ENCODE data around the gene ASIC1. TPM values are rescaled to one million over a fixed set of nuclear protein-coding genes. Genes with fewer than 3 reads are reported as not detected.

Gene ASIC1
- total and polyA plus RNA-seq, 2 of the 13 experiments (the other 11 are each of a cell fraction or from before 2014, with no cell fraction given) = 0.44 to 1.5 TPM

DNA sequence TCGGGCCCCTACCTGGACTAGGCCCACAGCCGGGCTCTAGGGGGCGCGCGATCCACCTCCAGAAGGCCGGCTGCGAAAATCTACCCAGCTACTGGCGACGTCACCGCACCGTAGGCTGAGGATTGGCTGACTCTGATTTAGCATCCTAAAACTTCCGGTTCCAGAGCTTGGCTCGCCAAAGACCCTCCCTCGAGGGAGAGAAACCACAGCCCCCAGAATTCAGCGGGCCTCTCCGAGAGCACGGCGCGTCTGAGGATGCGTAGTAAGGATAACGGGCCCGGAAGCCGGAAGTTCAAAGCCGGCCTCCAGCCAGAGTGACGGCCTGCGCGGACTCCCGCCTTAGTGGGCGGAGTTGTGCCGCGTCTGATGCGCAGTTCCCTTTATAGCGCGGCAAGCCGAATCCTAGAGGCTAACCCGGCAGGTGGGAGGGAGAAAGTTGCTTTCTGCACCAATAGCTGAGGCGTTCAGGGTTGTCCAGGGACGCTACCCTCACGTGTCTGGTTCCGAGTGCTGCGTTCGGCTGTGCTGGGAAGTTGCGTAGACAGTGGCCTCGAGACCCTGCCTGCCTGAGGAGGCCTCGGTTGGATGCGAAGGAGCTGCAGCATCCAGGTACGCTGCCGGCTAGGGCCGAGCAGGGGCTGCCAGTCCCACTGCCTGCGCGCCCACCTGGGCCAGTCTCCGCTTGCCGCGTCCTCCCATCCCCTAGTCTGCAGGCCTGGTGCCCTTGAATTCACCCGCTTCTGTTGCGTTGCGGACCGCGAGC is 54.5 kb downstream of the ASIC1 start, which contains the start of gene COX14 (continued):
- TF ChIP-seq, protein P1, sequence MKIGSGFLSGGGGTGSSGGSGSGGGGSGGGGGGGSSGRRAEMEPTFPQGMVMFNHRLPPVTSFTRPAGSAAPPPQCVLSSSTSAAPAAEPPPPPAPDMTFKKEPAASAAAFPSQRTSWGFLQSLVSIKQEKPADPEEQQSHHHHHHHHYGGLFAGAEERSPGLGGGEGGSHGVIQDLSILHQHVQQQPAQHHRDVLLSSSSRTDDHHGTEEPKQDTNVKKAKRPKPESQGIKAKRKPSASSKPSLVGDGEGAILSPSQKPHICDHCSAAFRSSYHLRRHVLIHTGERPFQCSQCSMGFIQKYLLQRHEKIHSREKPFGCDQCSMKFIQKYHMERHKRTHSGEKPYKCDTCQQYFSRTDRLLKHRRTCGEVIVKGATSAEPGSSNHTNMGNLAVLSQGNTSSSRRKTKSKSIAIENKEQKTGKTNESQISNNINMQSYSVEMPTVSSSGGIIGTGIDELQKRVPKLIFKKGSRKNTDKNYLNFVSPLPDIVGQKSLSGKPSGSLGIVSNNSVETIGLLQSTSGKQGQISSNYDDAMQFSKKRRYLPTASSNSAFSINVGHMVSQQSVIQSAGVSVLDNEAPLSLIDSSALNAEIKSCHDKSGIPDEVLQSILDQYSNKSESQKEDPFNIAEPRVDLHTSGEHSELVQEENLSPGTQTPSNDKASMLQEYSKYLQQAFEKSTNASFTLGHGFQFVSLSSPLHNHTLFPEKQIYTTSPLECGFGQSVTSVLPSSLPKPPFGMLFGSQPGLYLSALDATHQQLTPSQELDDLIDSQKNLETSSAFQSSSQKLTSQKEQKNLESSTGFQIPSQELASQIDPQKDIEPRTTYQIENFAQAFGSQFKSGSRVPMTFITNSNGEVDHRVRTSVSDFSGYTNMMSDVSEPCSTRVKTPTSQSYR (CRISPR knock-in tag; IDR thresholded peaks at IDR 0.05; ENCODE audit: borderline replicate concordance) = no peak
- TF ChIP-seq KLF11 (CRISPR knock-in tag; IDR thresholded peaks at IDR 0.05) (0 out of 2 replicates have a peak, but pooled peaks have one; percentile 12), KLF6 (CRISPR knock-in tag; IDR thresholded peaks at IDR 0.05) (no peak), SMARCE1 (IDR thresholded peaks at IDR 0.05; ENCODE audit: borderline replicate concordance) (no peak), ZBTB1 (CRISPR knock-in tag; IDR thresholded peaks at IDR 0.05; ENCODE audit: borderline replicate concordance) (no peak), SP1 (IDR thresholded peaks at IDR 0.05) (no peak), SP1 (CRISPR knock-in tag; IDR thresholded peaks at IDR 0.05) (peak; percentile 42; the same call in 1 of the 2 replicates), ZBTB7B (CRISPR knock-in tag; IDR thresholded peaks at IDR 0.05) (peak; percentile 74), ZBTB38 (CRISPR knock-in tag; IDR thresholded peaks at IDR 0.05) (peak; percentile 92), TMF1 (CRISPR knock-in tag; IDR thresholded peaks at IDR 0.05; ENCODE audit: low read depth) (peak; percentile 89; the same call in 1 of the 2 replicates), PTBP1 (IDR thresholded peaks at IDR 0.05; ENCODE audit: low read depth, low read length, poor library complexity, severe bottlenecking) (no peak), TOPORS (CRISPR knock-in tag; IDR thresholded peaks at IDR 0.05) (0 out of 2 replicates have a peak, but pooled peaks have one; percentile 46), ZSCAN30 (CRISPR knock-in tag; IDR thresholded peaks at IDR 0.05) (no peak), NFRKB (IDR thresholded peaks at IDR 0.05) (no peak), KLF13 (CRISPR knock-in tag; IDR thresholded peaks at IDR 0.05) (0 out of 2 replicates have a peak, but pooled peaks have one; percentile 47), ZNF138 (CRISPR knock-in tag; IDR thresholded peaks at IDR 0.05; ENCODE audit: low read depth) (no peak; the same call in 1 of the 2 replicates), TEAD2 (CRISPR knock-in tag; IDR thresholded peaks at IDR 0.05) (peak; percentile 33; the same call in 1 of the 2 replicates), MAFF (IDR thresholded peaks at IDR 0.05; ENCODE audit: low read depth, low read length) (no peak)
- TF ChIP-seq, protein P2, sequence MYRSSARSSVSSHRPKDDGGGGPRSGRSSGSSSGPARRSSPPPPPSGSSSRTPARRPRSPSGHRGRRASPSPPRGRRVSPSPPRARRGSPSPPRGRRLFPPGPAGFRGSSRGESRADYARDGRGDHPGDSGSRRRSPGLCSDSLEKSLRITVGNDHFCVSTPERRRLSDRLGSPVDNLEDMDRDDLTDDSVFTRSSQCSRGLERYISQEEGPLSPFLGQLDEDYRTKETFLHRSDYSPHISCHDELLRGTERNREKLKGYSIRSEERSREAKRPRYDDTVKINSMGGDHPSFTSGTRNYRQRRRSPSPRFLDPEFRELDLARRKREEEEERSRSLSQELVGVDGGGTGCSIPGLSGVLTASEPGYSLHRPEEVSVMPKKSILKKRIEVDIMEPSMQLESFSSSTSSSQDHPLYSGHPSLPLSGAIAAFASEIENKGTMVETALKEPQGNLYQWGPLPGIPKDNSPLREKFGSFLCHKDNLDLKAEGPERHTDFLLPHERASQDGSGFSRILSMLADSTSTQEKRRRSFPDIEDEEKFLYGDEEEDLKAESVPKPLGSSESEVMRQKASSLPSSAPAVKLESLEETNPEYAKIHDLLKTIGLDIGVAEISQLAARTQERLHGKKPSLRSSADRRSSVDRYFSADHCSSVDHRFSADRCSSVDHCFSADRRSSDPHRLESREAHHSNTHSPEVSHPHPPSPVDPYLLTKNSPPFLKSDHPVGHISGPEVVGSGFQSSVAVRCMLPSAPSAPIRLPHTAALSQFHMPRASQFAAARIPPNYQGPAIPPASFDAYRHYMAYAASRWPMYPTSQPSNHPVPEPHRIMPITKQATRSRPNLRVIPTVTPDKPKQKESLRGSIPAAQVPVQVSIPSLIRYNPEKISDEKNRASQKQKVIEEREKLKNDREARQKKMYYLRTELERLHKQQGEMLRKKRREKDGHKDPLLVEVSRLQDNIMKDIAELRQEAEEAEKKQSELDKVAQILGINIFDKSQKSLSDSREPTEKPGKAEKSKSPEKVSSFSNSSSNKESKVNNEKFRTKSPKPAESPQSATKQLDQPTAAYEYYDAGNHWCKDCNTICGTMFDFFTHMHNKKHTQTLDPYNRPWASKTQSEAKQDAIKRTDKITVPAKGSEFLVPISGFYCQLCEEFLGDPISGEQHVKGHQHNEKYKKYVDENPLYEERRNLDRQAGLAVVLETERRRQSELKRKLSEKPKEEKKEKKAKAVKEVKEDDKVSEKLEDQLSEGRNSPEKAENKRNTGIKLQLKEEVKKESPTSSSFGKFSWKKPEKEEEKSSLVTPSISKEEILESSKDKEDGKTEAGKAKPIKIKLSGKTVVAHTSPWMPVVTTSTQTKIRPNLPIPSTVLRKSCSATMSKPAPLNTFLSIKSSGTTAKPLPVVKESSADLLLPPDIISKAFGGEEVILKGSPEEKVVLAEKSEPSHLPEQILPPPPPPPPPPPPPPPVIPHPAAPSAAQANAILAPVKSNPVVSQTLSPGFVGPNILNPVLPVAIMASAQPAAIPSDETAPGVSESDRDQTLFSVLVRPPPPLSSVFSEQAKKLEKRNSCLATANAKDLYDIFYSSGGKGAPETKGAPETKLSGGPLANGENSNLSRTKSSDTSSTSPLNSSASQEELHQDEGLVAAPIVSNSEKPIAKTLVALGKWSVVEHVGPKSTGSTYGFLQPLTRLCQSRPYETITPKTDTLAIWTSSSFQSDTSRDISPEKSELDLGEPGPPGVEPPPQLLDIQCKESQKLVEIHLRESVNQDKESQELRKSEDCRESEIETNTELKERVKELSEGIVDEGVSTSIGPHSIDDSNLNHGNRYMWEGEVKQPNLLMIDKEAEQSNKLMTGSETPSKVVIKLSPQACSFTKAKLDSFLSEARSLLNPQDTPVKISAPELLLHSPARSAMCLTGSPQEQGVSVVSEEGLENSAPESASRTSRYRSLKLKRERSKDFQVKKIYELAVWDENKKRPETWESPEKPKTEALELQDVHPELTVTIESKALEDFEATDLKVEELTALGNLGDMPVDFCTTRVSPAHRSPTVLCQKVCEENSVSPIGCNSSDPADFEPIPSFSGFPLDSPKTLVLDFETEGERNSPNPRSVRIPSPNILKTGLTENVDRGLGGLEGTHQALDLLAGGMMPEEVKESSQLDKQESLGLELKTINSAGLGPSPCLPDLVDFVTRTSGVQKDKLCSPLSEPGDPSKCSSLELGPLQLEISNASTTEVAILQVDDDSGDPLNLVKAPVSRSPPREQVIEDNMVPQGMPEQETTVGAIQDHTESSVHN (CRISPR knock-in tag; IDR thresholded peaks at IDR 0.05) = no peak
- TF ChIP-seq, protein P3, sequence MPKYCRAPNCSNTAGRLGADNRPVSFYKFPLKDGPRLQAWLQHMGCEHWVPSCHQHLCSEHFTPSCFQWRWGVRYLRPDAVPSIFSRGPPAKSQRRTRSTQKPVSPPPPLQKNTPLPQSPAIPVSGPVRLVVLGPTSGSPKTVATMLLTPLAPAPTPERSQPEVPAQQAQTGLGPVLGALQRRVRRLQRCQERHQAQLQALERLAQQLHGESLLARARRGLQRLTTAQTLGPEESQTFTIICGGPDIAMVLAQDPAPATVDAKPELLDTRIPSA (CRISPR knock-in tag; IDR thresholded peaks at IDR 0.05; ENCODE audit: borderline replicate concordance) = no peak

All from HepG2 (cell line).